ENCODE data around the gene UNC5C.

UNC5C gene

DNA sequence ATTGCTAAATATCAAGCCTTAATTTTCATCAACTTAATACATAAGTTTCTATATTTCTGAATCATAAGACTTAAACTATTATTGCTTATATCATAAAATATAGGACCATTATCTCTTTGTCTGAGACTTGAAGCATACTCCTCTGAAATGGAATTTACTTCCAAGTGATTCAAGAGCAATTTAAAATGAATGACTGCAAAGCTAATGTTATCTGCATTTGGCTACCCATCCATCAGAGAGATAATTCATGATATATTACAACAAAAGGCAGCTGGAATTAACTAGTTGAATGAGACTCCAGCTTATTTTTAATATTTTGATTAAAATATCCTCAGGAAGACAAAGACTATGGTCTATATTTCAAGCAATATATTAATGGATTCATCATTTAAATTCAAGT lies 208.6 kb downstream of the UNC5C start:
- no peak for DNase-seq (ENCODE audit: low read depth)

DNA sequence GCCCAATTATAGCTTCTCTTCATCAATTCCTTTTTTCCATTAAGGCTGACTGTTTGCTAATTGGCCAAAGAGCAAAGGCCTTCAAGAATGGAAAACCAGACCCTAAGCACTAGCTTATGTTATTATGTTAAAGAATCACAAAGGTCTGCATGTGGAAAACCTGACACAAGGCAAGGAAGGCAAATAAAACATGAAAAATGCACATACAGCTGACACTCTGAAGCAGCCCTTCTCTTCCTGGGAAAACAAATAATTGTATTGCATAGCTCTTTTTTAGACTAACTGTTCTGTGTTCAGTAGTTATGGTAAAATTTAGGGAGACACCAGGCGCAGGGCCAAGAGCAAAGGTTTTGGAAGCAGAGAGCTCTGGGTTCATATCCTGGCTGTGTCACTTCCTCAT lies 223.1 kb downstream of the UNC5C start:
- no peak for DNase-seq (ENCODE audit: low read depth)

DNA sequence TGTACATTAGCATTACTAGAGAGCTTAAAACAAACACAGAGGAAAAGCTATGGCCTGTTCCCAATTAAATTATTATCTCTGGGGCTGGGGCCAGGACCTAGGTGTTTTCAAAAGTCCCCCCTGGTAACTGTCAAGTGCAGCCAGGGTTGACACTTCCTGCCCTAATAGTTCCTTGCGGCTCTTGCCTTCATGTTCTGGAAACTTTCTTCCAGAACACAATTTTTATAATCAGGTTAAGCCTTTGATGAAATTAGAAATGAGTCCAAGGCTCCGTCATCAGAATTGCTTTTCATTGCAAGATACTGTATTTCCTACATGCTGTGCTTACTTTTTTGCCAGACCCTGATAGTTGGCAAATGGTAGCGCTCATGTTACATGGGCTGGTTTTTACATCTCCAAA lies 229.6 kb downstream of the UNC5C start:
- no peak for DNase-seq (ENCODE audit: low read depth)

DNA sequence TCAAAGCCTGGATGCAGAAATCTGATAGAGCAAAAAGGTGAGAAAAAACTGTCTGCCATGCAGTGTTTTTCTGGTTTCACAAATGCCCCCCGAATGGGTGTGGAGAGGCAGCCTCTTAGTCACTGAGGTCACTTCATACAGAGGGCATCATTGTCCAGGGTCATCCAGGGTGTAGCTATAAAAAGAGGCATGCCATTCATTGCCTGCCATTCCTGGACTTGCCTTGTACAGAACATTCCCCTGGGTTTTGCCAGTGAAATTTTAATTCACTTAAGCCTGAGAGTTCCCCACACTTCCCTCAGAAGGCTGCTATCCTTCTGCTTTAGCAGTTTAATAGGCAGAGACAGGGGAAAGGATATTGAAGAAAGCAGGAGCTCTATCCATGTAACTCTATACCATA lies 230.3 kb downstream of the UNC5C start:
- DNase-seq (ENCODE audit: low read depth) = no peak

DNA sequence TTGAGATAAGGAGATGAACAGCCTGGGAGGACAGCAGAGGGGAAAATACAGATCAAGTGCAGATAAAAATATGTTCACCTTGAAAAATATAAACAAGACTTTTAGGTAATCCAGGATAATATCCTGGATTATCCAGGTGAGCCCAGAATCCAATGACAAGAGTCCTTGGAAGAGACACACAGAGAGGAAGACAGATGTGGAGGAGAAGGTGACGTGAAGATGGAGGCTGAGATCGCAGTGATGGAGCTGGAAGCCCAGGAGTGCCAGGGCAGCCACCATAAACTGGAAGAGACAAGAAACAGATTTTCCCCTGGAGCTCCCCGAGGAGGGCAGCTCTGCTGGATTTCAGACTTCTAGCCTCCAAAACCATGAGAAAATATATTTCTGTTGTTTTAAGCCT lies 230.7 kb downstream of the UNC5C start:
- no peak for DNase-seq (ENCODE audit: low read depth)

DNA sequence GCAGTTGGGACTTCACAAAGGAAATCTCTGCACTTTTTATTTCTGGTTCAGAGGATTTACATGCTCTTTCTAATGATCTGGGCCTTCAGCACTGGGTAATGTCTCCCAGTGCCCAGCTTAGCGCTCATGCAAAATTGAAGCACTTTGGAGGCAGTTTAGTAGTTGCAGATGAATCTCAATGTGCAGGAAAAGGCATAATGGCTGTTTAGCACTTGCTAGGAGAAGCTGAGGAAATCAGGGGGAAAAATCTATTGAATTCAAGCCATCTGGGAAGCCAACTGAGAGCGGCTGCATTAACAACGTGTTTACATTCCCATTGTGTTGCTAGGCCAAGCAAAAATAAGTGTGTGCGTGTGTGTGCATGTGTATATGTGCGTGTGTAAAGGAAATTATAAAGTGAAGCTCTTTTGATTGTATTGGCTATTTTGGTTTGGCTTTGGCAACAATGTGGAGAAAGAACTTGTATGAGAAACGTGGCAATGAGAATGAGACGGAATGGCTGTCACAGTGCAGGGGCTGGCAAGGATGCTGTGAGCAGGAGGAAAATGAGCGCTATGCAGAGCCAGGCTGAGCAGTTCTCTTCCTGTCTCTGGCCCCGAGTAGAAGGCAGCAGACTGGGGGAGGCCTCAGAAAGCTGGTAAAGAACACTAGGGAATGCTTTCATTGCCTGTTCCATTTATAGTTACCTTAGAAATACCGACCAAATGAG lies 231.5 kb downstream of the UNC5C start:
- no peak for DNase-seq (ENCODE audit: low read depth)

DNA sequence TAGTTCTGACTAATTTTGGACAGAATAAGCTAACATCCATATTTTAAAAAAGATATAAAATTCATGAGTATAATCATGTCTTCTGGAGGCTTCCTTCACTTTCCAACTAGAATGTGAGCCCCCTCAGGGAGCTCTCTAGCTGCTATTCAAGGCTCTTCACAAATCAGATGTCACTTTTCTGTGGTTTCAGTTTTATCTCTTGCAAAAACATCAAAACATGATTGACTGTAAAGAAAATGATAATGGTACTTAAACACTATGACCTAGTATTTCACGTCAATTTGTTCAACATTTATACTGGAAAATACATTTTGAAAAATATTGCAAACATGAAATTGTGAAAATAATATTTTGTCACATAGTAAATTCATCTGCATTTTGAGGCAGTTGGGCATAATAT lies 234.2 kb downstream of the UNC5C start:
- no peak for DNase-seq (ENCODE audit: low read depth)

DNA sequence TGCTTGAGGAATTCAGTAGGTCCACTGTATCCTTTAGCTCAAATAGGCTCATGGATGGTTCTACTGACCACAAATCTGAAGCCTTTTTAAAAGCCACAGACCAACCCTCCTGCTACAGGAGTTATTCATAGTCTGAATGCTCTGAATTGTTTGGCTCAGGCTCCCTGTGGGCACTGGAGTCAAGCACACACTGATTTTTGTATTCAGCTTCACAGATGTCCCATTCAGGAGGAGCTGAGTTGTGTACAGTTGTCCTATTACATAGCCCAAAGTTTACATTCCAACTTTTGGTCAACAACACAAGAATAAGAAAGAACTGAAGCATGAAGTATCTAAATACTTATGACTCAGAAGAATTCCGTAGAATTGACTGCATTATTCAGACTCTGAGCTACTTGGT lies 243.9 kb downstream of the UNC5C start:
- no peak for DNase-seq (ENCODE audit: low read depth)

DNA sequence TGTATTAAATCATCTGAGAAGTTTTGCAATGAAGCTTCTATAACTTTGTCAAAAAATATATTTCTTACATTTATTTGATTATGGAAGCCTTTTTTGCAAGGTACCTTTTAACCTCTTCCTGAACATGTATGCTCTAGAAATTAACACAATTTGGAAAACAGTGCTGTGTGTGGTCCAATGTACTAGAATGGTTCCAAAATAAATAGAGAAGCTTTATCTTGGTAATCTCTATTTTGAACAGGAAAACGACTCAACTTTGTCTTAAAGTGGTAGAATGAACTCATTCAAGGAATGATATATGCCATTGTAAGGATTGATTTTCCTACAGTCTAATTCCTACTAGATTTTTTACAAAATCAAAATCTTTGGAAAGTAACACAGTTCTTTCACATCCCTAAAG lies 248.5 kb downstream of the UNC5C start:
- DNase-seq (ENCODE audit: low read depth) = no peak

DNA sequence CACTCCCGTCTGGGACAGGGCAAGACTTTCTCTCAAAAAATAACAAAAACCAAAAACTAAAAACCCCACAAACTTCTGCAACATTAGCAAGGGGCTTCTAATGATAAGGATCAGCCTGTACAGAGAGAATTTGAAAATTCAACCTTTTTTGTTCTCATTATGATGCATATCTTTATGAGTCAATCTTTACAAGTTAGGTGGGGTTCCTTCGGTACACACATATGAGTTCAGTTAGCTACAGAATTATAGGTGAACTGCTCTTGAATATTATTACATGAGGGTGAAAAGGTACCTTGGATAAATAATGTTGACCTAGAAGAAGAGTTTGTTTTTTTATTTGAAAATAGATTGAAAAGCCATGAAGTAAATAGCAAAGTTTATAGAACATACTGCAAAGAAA lies 252.7 kb downstream of the UNC5C start:
- no peak for DNase-seq (ENCODE audit: low read depth)

DNA sequence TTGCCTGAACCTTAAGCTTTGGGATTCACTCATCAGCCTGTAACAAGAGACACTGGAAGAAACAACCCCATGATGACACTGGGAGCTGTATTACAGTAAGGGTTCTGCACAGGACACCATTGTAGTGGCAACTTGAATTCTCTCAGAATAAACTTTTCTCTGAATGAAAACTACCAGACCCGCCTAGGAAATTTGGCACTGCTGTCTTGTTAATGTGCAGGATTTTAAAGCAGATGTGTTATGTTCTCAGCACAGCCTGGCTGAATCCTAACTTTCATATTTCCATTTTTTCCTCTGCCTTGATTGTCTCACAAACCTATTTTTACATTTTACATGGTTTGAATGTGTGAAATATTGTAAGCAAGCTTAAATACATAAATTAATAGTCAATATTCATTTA lies 253.6 kb downstream of the UNC5C start:
- DNase-seq (ENCODE audit: low read depth) = no peak

DNA sequence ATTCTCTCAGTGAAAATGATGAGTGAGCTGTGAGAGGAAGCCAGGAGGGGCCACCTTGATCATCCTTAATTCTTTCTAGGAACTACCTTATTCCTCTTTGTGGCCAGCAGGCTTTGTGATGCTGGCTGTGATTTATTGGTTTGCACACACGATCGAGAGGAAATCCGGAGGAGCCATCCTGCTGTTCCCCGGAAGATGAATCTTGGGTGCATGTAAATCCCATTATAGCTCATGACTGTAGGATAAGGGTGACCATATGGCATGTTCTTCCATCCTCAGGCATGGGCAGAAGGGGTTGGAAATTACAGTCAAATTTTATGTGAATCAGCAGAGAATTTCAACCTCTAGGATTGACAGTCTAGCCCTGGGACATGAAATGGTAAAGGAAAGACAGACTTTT lies 254.5 kb downstream of the UNC5C start:
- DNase-seq (ENCODE audit: low read depth) = no peak

DNA sequence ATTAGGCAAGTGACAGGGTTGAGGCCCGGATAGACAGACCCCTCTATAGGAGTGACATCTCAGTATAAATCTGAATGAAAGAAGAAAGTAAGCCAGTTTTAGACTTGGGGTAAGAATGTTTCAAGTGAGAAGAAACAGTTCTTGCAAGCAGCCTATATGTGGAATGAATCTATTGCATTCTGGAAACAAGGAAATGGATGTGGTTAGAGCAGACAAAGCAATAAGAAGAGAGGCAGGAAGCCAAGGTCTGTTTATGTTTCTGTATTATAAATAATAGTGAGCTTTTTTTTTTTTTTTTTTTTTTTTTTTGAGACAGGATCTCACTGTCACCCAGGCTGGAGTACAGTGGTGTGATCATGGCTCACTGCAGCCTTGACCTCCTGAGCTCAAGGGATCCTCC lies 255.8 kb downstream of the UNC5C start:
- DNase-seq (ENCODE audit: low read depth) = no peak

DNA sequence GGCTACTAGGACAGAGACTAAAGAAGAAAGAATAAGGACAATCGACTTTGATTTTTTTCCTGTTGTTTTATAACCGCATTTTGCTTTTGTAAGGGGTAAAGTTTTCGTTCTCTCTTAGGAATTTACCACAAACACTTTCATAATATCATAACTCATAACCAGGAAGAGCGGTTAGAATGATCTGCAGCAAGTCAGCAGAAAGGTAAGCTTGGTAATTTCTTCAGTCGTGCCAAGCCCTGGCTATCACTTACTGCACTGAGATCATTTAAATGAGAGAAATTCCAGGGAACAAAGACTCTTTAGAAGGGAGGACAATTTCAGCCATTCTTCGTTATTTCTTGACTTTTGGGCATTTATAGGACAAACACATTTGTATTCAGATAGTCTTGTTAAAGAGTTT lies 258.1 kb downstream of the UNC5C start:
- DNase-seq (ENCODE audit: low read depth) = no peak

DNA sequence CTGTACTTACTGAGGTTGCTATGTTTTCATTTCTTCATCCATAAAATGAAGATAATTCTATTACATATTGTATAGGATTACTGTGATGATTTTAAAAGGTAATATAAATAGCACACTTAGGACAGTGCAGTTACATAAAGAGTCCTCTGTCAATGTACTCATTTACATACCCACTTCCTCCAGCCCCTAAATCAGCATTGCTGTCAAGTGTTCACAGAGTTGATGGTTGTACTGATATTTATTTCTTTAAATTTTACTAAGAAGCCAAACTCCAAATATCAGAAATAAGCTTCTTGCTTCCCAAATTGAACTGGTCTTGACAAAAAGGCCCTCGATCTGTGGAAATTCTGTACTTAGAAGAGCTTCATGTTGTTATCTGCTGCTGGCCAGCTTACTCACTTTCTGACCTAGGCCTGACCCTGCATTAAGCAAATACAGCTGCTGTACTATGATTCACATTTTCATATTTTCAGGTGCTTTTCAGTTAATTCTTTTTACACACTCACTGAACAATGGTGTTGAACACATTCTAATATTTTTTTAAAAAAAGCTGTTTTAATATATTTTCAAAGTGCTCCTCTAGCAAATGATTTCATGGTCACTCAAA lies 259.6 kb downstream of the UNC5C start:
- no peak for DNase-seq (ENCODE audit: low read depth)

DNA sequence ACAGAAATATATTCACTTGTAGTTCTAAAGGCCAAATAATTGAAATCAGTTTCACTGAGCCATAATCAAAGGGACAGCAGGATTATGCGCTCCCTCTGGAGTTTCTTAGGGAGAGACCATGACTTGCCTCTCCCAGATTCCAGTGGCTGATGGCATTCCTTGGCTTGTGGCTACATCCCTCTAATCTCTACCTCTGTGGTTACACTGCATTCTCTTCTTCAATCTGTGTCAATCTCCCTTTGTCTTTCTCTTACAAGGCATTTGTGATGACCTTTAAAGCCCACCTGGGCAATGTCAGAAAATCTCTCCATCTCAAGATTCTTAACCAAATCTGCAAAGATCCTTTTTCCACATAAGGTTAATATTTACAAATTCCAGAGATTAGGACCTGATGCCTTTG lies 260.2 kb downstream of the UNC5C start:
- no peak for DNase-seq (ENCODE audit: low read depth)

DNA sequence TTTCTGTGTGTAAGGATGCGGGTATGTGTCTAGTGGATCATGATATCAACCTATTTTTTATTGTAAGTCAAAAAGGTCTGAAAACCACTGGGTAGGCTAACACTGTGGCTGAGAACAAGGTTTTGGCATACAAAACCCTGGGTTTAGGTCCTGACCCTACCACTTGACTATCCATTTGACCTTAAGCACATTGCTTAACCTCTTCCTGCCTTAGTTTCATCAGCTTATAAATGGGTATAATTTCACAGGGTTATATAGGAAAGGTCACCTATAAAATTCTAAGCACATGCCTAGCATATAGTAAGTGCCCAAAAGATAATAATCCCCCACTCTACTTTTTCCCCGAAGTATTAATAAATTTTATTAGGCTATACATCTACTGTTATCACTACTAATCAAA lies 263.0 kb downstream of the UNC5C start:
- no peak for DNase-seq (ENCODE audit: low read depth)

DNA sequence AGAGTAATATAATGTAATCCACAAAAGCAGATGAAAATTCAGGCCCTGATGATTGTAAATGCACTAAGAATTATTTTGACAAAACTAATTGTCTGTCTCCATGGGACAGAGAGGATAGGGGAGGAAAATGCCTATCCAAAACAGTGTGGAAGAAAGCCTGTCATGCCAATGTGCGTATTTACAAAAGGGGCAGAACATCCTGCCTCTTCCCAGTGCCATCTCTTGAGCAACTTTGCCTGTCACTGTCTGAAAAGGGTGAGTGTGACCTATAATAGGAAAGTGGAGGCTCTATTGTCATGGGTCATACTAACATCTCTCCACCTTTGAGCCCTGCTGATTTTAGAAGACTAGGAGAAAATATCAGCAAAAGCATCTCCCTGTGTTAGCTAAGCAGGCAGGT lies 264.1 kb downstream of the UNC5C start:
- no peak for DNase-seq (ENCODE audit: low read depth)

DNA sequence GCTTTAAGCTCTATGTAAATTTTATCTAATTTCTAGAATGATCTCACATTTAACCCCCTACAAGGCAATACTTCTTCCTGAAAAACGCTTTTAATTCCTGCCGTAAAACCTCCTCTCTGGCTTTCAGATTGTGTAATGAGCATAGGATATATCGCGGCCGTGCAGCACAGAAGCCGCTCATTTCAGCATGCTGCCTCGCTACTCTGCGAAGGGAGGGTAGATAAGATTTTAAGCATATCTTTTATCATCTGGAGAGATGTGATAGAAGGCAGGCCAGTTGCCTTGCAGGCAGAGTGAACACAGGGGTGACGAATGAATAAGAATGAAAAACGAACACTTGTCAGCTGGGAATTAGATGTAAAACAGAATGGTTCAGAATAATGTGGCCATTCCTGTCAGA lies 265.5 kb downstream of the UNC5C start:
- no peak for DNase-seq (ENCODE audit: low read depth)

DNA sequence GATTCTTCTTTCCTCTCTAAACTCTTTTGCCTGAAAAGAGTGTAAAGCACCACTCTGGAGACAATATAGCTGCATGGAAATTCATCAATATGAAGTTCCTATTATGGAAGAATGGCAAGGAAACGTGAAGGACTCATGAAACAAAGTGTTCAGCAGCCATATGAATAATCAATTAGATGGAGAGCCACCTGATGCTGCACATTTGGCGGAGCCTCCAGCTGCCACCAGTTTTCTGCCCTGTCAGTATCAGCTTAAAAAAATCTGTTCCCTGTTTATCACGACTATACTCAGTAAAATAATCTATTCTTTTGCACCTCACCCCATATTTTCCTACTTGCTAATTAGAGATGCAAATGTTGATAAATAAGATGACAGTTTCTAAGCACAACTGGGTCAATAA lies 276.0 kb downstream of the UNC5C start:
- no peak for DNase-seq (ENCODE audit: low read depth)

DNA sequence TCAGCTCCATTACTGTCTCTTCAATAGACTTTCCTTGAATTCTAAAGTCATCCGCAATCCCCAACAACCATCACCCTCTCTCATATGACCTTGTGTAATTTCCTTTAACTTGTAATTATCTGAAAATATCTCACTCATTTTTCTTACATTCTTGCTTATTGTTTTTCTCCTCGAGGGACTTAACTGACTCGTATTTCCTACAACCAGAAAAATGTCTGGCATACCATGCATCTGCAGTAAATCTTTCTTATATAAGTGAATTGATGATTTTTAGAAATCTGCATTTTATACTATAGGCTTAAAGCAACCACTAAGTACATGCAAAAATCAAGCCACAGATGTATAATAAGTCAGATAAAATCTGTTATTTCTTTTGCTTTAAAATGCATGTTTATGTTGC lies 276.7 kb downstream of the UNC5C start:
- no peak for DNase-seq (ENCODE audit: low read depth)

DNA sequence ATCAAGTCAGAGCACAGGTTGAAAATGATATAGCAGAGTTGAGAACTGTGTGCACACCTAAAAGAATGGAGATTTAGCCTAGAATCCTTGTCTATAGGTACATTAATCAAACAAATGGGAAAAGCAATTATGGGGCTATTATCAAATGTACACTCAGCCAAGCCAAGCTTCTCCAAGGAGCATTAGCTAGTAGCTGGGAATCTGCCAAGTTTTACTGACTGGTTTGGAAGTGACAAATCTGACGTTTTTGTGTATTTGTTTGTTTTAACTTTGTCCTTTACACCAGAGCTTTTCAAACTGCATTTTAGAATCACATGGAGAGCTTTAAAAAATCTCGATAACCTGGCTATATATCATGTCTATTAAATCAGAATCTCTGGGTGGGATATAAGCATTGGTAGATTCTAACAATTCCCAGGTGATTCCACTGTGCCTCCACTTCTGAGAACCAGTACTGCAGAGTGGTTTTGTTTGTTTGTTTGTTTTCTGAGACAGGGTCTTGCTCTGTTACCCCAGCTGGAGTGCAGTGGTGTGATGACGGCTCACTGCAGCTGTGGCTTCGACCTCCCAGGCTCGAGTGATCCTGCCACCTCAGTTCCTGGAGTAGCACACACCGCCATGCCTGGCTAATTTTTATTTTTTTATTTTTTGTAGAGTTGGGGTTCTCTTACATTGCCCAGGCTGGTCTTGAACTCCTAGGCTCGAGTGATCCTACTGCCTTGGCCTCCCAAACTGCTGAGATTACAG lies 279.8 kb downstream of the UNC5C start:
- no peak for DNase-seq (ENCODE audit: low read depth)

DNA sequence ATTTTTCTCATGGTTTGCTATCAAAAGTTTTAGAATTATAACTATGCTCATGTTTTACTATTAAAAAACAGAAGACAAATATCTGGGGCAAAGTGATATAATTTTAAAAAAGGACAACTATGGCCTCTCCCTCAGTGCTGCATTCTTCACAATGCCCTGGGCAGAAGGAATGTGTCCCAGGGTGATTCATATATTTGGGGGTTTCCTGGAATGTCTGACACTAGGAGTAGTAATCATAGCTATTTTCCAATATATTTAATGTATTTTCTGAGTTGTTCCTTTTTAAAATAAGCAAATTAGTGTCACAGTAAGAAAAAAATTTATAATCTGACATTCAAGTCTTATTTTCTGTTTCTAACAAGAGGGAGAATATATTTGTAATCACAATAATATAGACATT lies 281.7 kb downstream of the UNC5C start:
- DNase-seq (ENCODE audit: low read depth) = no peak

Measured in stimulated activated CD8-positive, alpha-beta memory T cell treated with anti-CD3 and anti-CD28 coated beads, Interleukin-4, amount 100 ng/mL, for 24 hours (primary cell).